PC-3 (cell line): Measurements from ENCODE around the gene KDM6B. TPM values are rescaled to one million over a fixed set of nuclear protein-coding genes. Genes with fewer than 3 reads are reported as not detected.

ENCODE experiments used
- ATAC-seq: fragments of 200-7000 bp; cut with Tn5 transposase; 2 replicates; pipeline ENCODE4 v1.9.1; 2020; ENCODE audit warnings: mild to moderate bottlenecking, moderate library complexity
- BruUV-seq: library from RNA; stranded (reverse); fragments of 400-500 nt; replicated peaks from 2 replicates; lab custom pipeline; 2021; lab: Mats Ljungman, UMichigan
- CTCF ChIA-PET: fragments of 300-600 bp; sonication (Branson Sonifier 250); formaldehyde crosslinking; loops from one replicate; lab custom pipeline; 2022; ENCODE audit warnings: antibody characterized with exemption; lab: Charles Lee
- POLR2A ChIA-PET: fragments of 300-600 bp; sonication (Branson Sonifier 250); formaldehyde crosslinking; loops from one replicate; lab custom pipeline; 2022; ENCODE audit warnings: antibody characterized with exemption; ENCODE audit not compliant: unreplicated experiment; lab: Charles Lee
- DNase-seq: peaks from one replicate; pipeline ENCODE4 v3.0.0-alpha.2; 2015
- H2AFZ ChIP-seq: fragments of 300-600 bp; sonication (generic); 2 replicates; pipeline ENCODE4 v1.6.0; 2016; ENCODE audit warnings: antibody characterized with exemption, low read length
- H3F3A ChIP-seq: fragments of 300-600 bp; sonication (generic); one replicate; pipeline ENCODE4 v1.6.0; 2017; ENCODE audit warnings: antibody characterized with exemption, low read length, control low read depth, mild to moderate bottlenecking; ENCODE audit not compliant: unreplicated experiment
- H3K27ac ChIP-seq: fragments of 300-600 bp; sonication (generic); 2 replicates; pipeline ENCODE4 v1.5.1; 2016; ENCODE audit warnings: mild to moderate bottlenecking, low read length
- H3K27me3 ChIP-seq: fragments of 300-600 bp; sonication (generic); 2 replicates; pipeline ENCODE4 v1.6.1; 2016; ENCODE audit warnings: low read length, mixed read lengths
- H3K36me3 ChIP-seq: fragments of 300-600 bp; sonication (generic); 2 replicates; pipeline ENCODE4 v1.6.1; 2016; ENCODE audit warnings: low read depth, mixed run types, low read length, mixed read lengths
- H3K4me1 ChIP-seq: fragments of 300-600 bp; sonication (generic); 2 replicates; pipeline ENCODE4 v1.5.1; 2016; ENCODE audit warnings: low read length; ENCODE audit not compliant: insufficient read depth
- H3K4me2 ChIP-seq: fragments of 300-600 bp; sonication (generic); 2 replicates; pipeline ENCODE4 v1.6.0; 2016; ENCODE audit warnings: low read length
- H3K4me3 ChIP-seq: fragments of 300-600 bp; sonication (generic); 2 replicates; pipeline ENCODE4 v1.5.1; 2016; ENCODE audit warnings: mild to moderate bottlenecking, low read length, mixed read lengths
- H3K79me2 ChIP-seq: fragments of 300-600 bp; sonication (generic); 2 replicates; pipeline ENCODE4 v1.6.1; 2017; ENCODE audit warnings: low read length, mixed read lengths
- H3K9ac ChIP-seq: fragments of 300-600 bp; sonication (generic); 2 replicates; pipeline ENCODE4 v1.6.0; 2016; ENCODE audit warnings: mild to moderate bottlenecking, low read length
- H3K9me2 ChIP-seq: fragments of 300-600 bp; sonication (generic); replicated peaks from 2 replicates; pipeline ENCODE4 v1.6.1; 2016; ENCODE audit warnings: mixed run types, low read length, mixed read lengths
- H3K9me3 ChIP-seq: fragments of 300-600 bp; sonication (generic); 2 replicates; pipeline ENCODE4 v1.6.1; 2016; ENCODE audit warnings: low read length, mixed read lengths
- H4K20me1 ChIP-seq: fragments of 300-600 bp; sonication (generic); 2 replicates; pipeline ENCODE4 v1.6.1; 2016; ENCODE audit warnings: low read length, mixed read lengths
- CTCF ChIP-seq: fragments of 300-600 bp; sonication (generic); conservative IDR thresholded peaks from 2 replicates; pipeline ENCODE4 v1.5.1; 2017; ENCODE audit warnings: antibody characterized with exemption, low read depth, mild to moderate bottlenecking, low read length
- EZH2 ChIP-seq: fragments of 300-600 bp; sonication (generic); IDR thresholded peaks from one replicate; pipeline ENCODE4 v1.6.1; 2017; ENCODE audit warnings: antibody characterized with exemption, mild to moderate bottlenecking, low read length; ENCODE audit not compliant: unreplicated experiment
- EZH2phosphoT487 ChIP-seq: fragments of 300-600 bp; sonication (generic); IDR thresholded peaks from 2 replicates; pipeline ENCODE4 v1.6.1; 2018; ENCODE audit warnings: mild to moderate bottlenecking, antibody characterized with exemption, low read length, borderline replicate concordance
- intact Hi-C: fragments of 100-400 bp; cut with micrococcal nuclease; formaldehyde crosslinking; loops from 2 replicates; pipeline ENCODE4 v1.9.0; 2023
- total RNA-seq: library from RNA; depleted of rRNA; stranded (reverse); fragments of >200 nt; gene quantifications from 2 replicates; pipeline ENCODE4 v1.2.3, GENCODE V29; 2014

The KDM6B gene
- total RNA-seq, 1 experiment from 2014 or later = 3.2 TPM

GRCh38 chr17:7817643-7817964 is 16.4 kb upstream of the KDM6B start:
- H3K79me2 ChIP-seq = no peaks in the 10 kb centered on the region
- no peak overlapping the region for H3K4me3 ChIP-seq
- no peaks in the 10 kb centered on the region for H3K27me3 ChIP-seq
- ChIA-PET POLR2A (no interaction called here), CTCF (no interaction called here)
- H3K4me2 ChIP-seq = no peak overlapping the region
- no peaks in the 10 kb centered on the region for H3K36me3 ChIP-seq
- BruUV-seq = no TSS peak
- intact Hi-C loops = no loop called here
- TF ChIP-seq CTCF (no peak), EZH2phosphoT487 (no peak), EZH2 (no peak)
- no peaks in the 10 kb centered on the region for H3K9me3 ChIP-seq
- H3K9ac ChIP-seq = no peak overlapping the region
- no peak overlapping the region for H2AFZ ChIP-seq
- no peaks in the 10 kb centered on the region for H3K4me1 ChIP-seq
- H3F3A ChIP-seq = no peaks in the 10 kb centered on the region
- H3K9me2 ChIP-seq = no peaks in the 10 kb centered on the region
- H4K20me1 ChIP-seq = no peaks in the 10 kb centered on the region
- DNase-seq (no peak), ATAC-seq (no peak)
- H3K27ac ChIP-seq = no peak overlapping the region

- Histone ChIP-seq H3K27ac (no peak overlapping the region), H3K79me2 (no peaks in the 10 kb centered on the region), H3K9me2 (no peaks in the 10 kb centered on the region), H2AFZ (no peak overlapping the region), H3K9me3 (no peaks in the 10 kb centered on the region), H3F3A (no peaks in the 10 kb centered on the region), H3K9ac (no peak overlapping the region), H3K27me3 (no peaks in the 10 kb centered on the region), H4K20me1 (no peaks in the 10 kb centered on the region), H3K4me1 (no peaks in the 10 kb centered on the region), H3K4me2 (no peak overlapping the region), H3K4me3 (no peak overlapping the region), H3K36me3 (no peaks in the 10 kb centered on the region)
- DNase-seq (no peak), ATAC-seq (no peak)
- ChIA-PET CTCF (no interaction called here), POLR2A (no interaction called here)
- BruUV-seq = no TSS peak
- no peak for TF ChIP-seq CTCF
- TF ChIP-seq EZH2 = no peak
- no peak for TF ChIP-seq EZH2phosphoT487
- intact Hi-C loops = no loop called here
Measured at GRCh38 chr17:7818026-7818425, 16.0 kb upstream of the KDM6B start.

GRCh38 chr17:7818746-7819645 is 15.0 kb upstream of the KDM6B start:
- Histone ChIP-seq H3K9me3 (no peaks in the 10 kb centered on the region), H3K4me3 (no peak overlapping the region), H3F3A (no peaks in the 10 kb centered on the region), H3K27ac (no peak overlapping the region), H4K20me1 (no peaks in the 10 kb centered on the region), H3K4me1 (no peaks in the 10 kb centered on the region), H3K9ac (no peak overlapping the region), H3K9me2 (no peaks in the 10 kb centered on the region), H2AFZ (no peak overlapping the region), H3K4me2 (no peak overlapping the region), H3K79me2 (no peaks in the 10 kb centered on the region), H3K36me3 (no peaks in the 10 kb centered on the region), H3K27me3 (no peaks in the 10 kb centered on the region)
- intact Hi-C loops = no loop called here
- ChIA-PET CTCF (interaction anchor here (0.6 kb wide), 1 partner anchor 26 kb away, joined by 5 read pairs; no protein-coding TSS in a partner anchor), POLR2A (no interaction called here)
- no peak for ATAC-seq
- TF ChIP-seq CTCF (no peak), EZH2phosphoT487 (no peak), EZH2 (no peak)
- no peak for DNase-seq
- no TSS peak for BruUV-seq
